HG02884 (cell line): ENCODE results near the gene MVB12B.

Experiments used
- ATAC-seq: cut with Tn5 transposase; IDR thresholded peaks from one replicate; pipeline ENCODE4 v1.9.1; 2021; ENCODE audit warnings: mild to moderate bottlenecking, moderate library complexity; ENCODE audit not compliant: unreplicated experiment

Gene MVB12B

GRCh38 chr9:126380447-126380846 lies 53.8 kb downstream of the MVB12B start:
- no peak for ATAC-seq

DNA sequence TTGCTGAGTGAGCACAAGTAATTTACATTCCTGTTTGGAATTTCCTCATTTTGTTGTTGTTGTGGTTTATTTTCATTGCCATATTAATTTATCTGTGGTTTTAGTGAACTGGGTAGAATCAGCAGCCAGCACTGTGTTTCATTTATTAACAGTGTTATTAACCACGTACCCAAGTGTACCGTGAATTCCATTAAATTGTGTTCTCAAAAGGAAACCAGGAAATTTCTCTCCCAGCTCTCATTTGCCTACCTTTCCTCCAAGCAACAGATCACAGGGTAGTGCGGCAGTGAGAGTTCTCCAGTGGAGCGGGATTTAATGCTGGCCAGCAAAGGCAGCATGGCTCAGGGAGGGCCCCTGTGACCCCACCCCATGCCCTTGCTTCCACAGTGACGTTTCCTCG lies 54.6 kb downstream of the MVB12B start:
- ATAC-seq, result no peak

DNA sequence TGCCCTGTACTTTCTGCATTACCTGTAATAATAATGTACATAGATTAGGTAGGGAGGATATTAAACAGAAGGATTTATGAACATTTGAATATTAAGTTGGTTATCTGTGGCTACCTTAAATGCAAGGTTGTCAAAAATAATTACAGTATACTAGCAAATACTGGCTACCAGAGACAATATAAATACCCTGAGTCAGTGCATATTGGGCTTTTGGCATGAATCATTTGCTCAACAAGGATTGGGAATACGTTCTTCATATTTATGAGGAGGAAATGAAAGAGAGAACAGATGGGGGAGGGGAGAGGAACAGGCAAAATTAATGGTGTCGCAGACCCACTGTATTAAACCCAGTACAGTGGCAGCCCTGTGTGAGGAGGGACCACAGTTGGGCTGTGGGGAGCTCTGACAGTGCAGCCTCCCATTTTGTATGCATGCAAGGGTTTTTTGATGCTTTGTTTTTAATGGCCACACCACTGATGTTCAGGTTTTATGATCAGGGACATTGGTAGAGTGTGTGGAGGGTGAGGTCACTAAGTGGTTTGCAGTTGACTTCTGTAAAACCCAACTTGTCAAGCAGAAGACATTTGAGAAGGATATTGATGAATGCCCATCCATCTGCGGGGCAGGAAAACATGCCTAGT lies 56.9 kb downstream of the MVB12B start:
- ATAC-seq, result no peak

DNA sequence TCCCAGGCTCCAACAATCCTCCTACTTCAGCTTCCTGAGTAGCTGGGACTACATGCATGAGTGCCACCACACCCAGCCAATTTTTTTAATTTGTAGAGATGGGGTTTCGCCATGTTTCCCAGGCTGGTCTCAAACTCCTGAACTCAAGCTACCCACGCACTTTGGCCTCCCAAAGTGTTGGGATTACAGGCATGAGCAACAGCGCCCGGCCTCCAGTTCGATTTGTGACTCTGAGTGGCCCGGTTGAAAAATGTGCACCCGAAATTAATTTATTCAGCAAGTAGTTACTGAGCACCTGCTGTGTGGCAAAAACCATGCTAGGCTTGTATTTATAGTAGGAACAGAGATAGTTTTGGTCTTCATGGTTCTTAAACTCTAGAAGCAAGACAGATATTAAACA lies 58.3 kb downstream of the MVB12B start:
- ATAC-seq, result no peak

GRCh38 chr9:126386088-126386487 lies 59.5 kb downstream of the MVB12B start:
- ATAC-seq, result no peak

DNA sequence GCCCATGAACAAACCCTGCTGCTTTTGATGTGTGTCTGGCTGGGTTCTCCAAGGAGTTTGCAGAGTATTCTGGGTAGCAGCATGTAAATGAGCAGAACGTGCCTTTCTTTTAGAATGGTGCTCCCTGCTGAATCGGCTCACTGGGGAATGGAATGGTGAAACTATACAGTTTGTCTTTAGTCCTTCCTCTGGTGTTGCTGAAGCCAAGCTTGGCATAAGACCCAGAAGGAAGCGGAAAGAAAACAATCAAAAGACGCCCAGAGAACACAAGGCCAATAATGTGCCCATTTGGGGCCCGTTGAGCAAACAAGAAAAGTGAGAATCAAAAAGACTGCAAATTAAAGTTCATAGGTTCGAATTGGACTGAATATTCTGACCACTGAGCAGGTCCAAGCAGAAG lies 60.1 kb downstream of the MVB12B start:
- no peak for ATAC-seq

DNA sequence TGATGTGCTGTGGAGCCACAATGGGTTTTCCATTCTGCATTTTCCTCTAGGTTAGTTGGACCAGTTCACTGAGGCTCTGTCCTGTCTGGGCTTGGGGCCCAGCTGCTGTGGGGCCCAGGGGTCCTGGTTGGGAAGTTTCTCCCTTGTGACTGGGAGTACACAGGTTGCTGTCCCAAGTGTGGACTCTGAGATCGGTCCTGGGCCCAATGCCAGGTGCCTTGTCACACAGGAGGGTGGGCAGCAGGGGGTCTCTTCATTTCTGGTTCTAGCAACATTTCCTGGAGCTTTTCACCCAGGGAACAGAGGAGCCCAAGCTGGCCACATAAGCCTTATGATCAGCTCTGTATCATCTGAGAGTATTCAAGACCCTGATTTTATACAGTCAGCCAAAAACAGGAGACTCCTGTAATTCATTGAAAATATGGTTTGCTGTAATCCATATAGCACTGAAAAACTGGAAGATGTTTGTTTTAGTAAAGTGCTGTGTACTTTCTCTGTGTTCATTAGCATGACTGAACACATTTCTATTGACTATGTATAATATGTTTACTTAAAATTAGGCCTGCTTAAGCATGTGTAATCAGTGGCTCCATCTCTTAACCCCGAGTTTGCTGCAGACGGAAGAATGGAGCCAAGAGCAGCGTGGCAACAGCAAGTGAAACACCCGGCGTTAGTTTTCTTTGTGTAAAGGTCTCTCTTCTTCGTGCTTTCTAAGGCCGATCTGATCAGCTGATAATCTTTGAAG lies 62.5 kb downstream of the MVB12B start:
- no peak for ATAC-seq

GRCh38 chr9:126389992-126390391 lies 63.4 kb downstream of the MVB12B start:
- ATAC-seq, result no peak

- no peak for ATAC-seq
Measured at GRCh38 chr9:126390923-126391322, 64.3 kb downstream of the MVB12B start.

DNA sequence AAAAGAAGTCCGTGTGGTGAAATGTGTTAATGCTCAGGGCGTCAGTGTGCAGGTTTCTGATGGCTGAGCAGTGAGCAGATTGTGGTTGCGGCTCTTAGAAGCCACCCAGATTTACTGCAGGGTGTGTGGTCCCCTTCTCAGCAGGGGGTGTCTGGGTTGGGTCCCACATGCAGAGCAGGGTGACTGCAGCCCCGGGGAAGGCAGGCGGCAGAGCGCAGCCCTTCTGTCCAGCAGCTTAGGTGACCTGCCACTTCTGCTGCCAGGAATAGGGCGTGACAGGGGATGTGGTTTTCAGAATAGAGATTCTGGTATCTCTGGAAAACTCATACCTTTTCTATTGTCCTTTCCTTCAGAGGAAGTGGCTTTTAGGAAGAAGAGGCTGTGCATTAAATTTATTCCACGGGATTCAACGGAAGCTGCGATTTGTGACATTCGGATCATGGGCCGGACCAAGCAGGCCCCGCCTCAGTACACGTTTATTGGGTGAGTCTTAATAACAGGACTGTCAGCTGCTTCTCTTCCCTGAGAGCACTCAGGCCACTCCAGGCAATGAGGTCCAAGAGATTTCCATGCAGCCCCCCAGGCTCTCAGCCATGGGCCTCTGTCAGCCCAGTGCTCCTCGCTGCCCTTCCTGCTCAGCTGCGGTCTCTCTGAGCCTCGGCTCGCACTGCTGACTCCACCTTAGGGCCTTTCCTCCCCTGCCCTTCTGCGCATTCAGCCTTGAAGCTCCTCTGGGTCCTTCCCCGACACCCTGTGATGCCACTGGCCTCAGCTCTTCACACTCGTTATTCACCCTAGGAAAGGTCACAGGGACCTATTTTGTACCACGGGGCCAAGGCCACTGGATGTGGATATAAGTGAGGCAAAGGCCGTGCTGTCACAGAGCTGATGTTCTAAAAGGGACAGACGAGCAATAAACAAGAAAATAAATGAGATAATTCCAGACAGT lies 65.4 kb downstream of the MVB12B start:
- ATAC-seq, result no peak

- no peak for ATAC-seq
Measured at GRCh38 chr9:126392662-126393371, 66.2 kb downstream of the MVB12B start.

GRCh38 chr9:126393876-126394275 lies 67.2 kb downstream of the MVB12B start:
- ATAC-seq, result no peak

GRCh38 chr9:126394802-126395201 lies 68.2 kb downstream of the MVB12B start:
- ATAC-seq, result no peak

DNA sequence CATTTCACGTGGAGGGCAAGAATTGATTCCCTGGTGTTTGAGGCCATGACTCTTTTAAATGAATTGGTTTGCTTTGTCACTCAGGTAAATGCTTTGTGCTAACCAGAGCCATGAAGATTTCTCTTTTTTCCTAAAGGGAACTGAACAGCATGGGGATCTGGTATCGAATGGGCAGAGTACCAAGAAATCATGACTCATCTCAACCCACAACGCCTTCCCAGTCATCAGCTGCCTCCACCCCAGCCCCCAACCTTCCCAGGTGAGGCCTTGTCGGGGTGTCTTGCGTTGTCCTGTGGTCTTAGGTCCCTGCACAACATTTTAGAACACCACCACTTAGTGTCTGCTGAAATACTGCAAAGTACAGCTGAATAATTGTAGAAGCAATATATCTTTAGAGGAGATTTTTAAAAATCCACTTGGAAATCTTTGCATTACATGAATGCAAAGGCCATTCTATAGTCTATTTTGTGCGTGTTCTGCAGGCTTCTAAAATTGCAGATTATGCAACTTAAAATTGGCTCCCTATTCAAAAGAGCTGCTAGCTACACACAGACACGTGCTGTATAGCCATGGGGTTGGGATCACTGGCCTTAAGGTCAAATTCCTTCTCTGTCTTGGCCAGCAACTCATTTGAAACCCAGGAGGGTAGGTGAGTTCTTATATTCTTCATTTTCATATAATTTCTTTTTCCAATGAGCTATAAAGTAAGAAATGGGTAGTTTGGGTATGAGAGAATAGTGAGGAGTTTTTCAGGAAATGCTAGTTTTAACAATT lies 69.0 kb downstream of the MVB12B start:
- ATAC-seq, result no peak

GRCh38 chr9:126397056-126397455 lies 70.4 kb downstream of the MVB12B start:
- peak; percentile 75 for ATAC-seq

- no peak for ATAC-seq
Measured at GRCh38 chr9:126398403-126399058, 71.9 kb downstream of the MVB12B start.

DNA sequence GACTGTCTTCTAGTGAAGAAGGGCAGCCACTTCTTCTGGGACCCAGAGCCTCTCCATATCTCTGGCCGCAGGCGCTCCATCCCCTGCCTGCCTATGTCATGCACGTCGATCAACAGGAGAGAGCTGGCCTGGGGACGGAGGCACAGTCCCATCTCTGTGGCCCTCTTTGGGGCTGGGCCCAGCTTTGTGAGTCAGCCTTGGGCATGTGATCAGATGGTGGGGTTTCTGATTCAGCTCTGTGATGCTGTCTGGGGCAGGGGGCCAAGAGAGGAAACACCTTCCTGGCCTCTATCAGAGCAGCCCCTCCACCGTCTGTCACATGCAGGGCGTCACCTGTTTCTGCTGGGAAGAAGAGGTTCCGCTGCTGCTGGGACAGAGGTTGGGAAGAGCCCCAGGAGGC lies 72.6 kb downstream of the MVB12B start:
- ATAC-seq, result no peak

GRCh38 chr9:126399789-126400188 lies 73.2 kb downstream of the MVB12B start:
- ATAC-seq, result no peak

GRCh38 chr9:126400571-126400970 lies 73.9 kb downstream of the MVB12B start:
- no peak for ATAC-seq

- ATAC-seq, result no peak
Measured at GRCh38 chr9:126401107-126401506, 74.5 kb downstream of the MVB12B start.
